SU-DHL-6 (cell line): ENCODE measurements around the gene ACER3.
"Not testable (repeated sequence)": the region's sequence is repeated elsewhere in the genome, so short reads cannot be mapped to it uniquely, and the experiment has no call there.

Experiments
- H2AFZ ChIP-seq: fragments of 200-600 bp; sonication (generic); 2 replicates; pipeline ENCODE4 v1.6.1; 2014; ENCODE audit warnings: low read depth, mild to moderate bottlenecking, moderate library complexity, mixed read lengths, antibody characterized with exemption, low read length; ENCODE audit not compliant: severe bottlenecking
- H3F3A ChIP-seq: fragments of 200-600 bp; shearing (Covaris generic); 2 replicates; pipeline ENCODE4 v1.6.0; 2016; ENCODE audit warnings: antibody characterized with exemption, mild to moderate bottlenecking; ENCODE audit not compliant: insufficient read depth
- H3K27ac ChIP-seq: fragments of 200-600 bp; sonication (generic); 2 replicates; pipeline ENCODE4 v1.5.1; 2016; ENCODE audit warnings: low read depth, mild to moderate bottlenecking, low read length, moderate library complexity, mixed read lengths
- H3K27me3 ChIP-seq: fragments of 200-600 bp; sonication (generic), shearing (Covaris generic); 2 replicates; pipeline ENCODE4 v1.6.0; 2014; ENCODE audit warnings: mild to moderate bottlenecking, low read length
- H3K36me3 ChIP-seq: fragments of 200-600 bp; sonication (generic); 2 replicates; pipeline ENCODE4 v1.6.1; 2014; ENCODE audit warnings: mild to moderate bottlenecking, low read length, mixed read lengths
- H3K4me2 ChIP-seq: fragments of 300-600, 200-600 bp; shearing (Covaris generic), sonication (generic); 2 replicates; pipeline ENCODE4 v1.6.0; 2014; ENCODE audit warnings: low read length, low read depth, mild to moderate bottlenecking; ENCODE audit not compliant: poor library complexity, severe bottlenecking
- H3K4me3 ChIP-seq: fragments of 200-600 bp; sonication (generic); 2 replicates; pipeline ENCODE4 v1.5.1; 2014; ENCODE audit warnings: antibody characterized with exemption, low read length, mild to moderate bottlenecking, mixed read lengths; ENCODE audit not compliant: insufficient read depth, poor library complexity, severe bottlenecking
- H3K79me2 ChIP-seq: fragments of 200-600 bp; sonication (generic); 2 replicates; pipeline ENCODE4 v1.6.1; 2014; ENCODE audit warnings: mild to moderate bottlenecking, low read length, moderate library complexity; ENCODE audit not compliant: insufficient read depth
- H3K9ac ChIP-seq: fragments of 200-600 bp; sonication (generic); 2 replicates; pipeline ENCODE4 v1.7.0; 2014; ENCODE audit warnings: mild to moderate bottlenecking, low read length
- H3K9me2 ChIP-seq: fragments of 200-600 bp; sonication (generic); replicated peaks from 2 replicates; pipeline ENCODE4 v1.6.1; 2014; ENCODE audit warnings: low read length; ENCODE audit not compliant: insufficient read depth
- H3K9me3 ChIP-seq: fragments of 200-600 bp; sonication (generic); 2 replicates; pipeline ENCODE4 v1.6.1; 2014; ENCODE audit warnings: low read length, mixed read lengths; ENCODE audit not compliant: insufficient read depth
- H4K20me1 ChIP-seq: fragments of 200-600 bp; sonication (generic); 2 replicates; pipeline ENCODE4 v1.6.1; 2014; ENCODE audit warnings: low read depth, mild to moderate bottlenecking, antibody characterized with exemption, low read length, moderate library complexity, mixed read lengths
- EZH2phosphoT487 ChIP-seq: fragments of 200-600 bp; sonication (generic), shearing (Covaris generic); conservative IDR thresholded peaks from 2 replicates; pipeline ENCODE4 v1.6.1; 2018; ENCODE audit warnings: mild to moderate bottlenecking, antibody characterized with exemption, low read length, moderate library complexity, mixed read lengths
- TF ChIP-seq, protein P1 (sequence below): fragments of 200-600 bp; sonication (generic); IDR thresholded peaks from one replicate; pipeline ENCODE4 v1.5.1; 2017; ENCODE audit warnings: antibody characterized with exemption, mild to moderate bottlenecking, low read length, moderate library complexity; ENCODE audit not compliant: insufficient read depth, poor library complexity, severe bottlenecking

ACER3 gene

DNA sequence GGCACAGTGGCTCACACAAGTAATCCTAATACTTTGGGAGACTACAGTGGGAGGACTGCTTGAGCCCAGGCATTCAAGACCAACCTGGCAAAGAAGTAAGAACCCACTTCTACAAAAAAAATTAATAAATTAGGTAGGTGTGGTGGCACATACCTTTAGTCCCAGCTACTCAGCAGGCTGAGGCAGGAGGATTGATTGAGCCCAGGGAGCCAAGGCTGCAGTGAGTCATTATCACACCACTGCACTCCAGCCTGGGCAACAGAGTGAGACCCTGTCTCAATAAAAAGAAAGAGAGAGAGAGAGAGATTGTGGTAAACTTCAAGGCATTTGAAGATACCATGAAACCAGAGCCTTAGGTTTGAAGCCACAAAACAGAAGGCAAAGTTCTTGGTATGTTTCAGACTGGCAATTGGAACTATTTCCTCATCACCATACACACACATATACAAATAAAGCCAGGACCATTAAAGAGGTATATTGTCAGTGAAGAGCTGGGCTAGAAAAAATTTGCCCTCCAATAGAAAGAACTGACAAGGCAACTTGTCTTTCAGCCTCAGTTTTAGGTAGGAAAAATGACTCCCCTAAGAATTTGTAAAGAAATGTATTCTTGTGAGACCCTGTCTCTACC, 148.9 kb downstream of the ACER3 start:
- no peak overlapping the region for H3K4me2 ChIP-seq
- no peak overlapping the region for H3K27ac ChIP-seq
- TF ChIP-seq, protein P1, sequence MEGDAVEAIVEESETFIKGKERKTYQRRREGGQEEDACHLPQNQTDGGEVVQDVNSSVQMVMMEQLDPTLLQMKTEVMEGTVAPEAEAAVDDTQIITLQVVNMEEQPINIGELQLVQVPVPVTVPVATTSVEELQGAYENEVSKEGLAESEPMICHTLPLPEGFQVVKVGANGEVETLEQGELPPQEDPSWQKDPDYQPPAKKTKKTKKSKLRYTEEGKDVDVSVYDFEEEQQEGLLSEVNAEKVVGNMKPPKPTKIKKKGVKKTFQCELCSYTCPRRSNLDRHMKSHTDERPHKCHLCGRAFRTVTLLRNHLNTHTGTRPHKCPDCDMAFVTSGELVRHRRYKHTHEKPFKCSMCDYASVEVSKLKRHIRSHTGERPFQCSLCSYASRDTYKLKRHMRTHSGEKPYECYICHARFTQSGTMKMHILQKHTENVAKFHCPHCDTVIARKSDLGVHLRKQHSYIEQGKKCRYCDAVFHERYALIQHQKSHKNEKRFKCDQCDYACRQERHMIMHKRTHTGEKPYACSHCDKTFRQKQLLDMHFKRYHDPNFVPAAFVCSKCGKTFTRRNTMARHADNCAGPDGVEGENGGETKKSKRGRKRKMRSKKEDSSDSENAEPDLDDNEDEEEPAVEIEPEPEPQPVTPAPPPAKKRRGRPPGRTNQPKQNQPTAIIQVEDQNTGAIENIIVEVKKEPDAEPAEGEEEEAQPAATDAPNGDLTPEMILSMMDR: no peak
- no peak overlapping the region for H3K4me3 ChIP-seq
- no peaks in the 10 kb centered on the region for H3F3A ChIP-seq
- H3K9me2 ChIP-seq: no peaks in the 10 kb centered on the region
- no peak overlapping the region for H2AFZ ChIP-seq
- H3K79me2 ChIP-seq: no peaks in the 10 kb centered on the region
- H4K20me1 ChIP-seq: no peaks in the 10 kb centered on the region
- H3K9ac ChIP-seq: no peak overlapping the region
- H3K36me3 ChIP-seq: no peaks in the 10 kb centered on the region
- H3K9me3 ChIP-seq: no peaks in the 10 kb centered on the region
- H3K27me3 ChIP-seq: no peaks in the 10 kb centered on the region

DNA sequence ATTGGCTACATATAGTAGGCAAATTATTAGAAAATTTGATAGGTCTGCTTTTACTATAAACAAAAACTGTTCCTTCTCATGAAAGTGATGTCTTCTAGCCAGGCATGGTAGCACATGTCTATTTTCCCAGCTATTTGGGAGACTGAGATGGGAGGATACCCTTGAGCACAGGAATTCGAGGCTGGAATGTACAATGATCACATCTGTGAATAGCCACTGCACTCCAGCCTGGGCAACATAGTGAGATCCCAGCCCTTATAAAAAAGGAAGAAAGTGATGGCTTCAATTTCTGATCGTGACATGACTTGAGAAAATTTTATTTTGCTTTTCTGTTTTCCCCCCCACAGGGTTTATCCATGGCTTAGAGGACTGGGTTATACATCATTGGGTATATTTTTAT, 154.0 kb downstream of the ACER3 start:
- Histone ChIP-seq H3K79me2 (no peaks in the 10 kb centered on the region), H3K9me3 (no peaks in the 10 kb centered on the region), H3K27ac (no peak overlapping the region), H3K4me3 (no peak overlapping the region), H4K20me1 (no peaks in the 10 kb centered on the region), H3K9me2 (no peaks in the 10 kb centered on the region), H3K27me3 (no peaks in the 10 kb centered on the region), H3F3A (no peaks in the 10 kb centered on the region), H2AFZ (no peak overlapping the region), H3K4me2 (no peak overlapping the region), H3K36me3 (no peaks in the 10 kb centered on the region), H3K9ac (no peak overlapping the region)
- no peak for TF ChIP-seq EZH2phosphoT487
- TF ChIP-seq, protein P1: no peak

DNA sequence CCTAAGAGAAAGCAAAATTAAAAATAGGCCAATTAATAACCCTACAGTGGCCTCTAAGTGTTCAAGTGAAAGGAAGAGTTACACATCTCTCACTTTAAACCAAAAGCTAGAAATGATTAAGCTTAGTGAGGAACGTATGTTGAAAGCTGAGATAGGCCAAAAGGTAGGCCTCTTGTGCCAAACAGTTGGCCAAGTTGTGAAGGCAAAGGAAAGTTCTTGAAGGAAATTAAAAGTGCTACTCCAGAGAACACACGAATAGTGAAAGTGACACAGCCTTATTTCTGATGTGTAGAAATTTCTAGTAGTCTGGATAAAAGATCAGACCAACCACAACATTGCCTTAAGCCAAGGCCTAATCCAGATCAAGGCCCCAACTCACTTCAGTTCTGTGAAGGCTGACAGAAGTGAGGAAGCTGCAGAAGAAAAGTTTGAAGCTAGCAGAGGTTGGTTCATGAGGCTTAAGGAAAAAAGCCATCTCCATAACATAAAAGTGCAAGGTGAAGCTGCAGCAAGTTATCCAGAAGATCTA, 157.7 kb downstream of the ACER3 start:
- not testable (repeated sequence) for H3K27ac ChIP-seq, H3K79me2 ChIP-seq, H3K9me3 ChIP-seq

DNA sequence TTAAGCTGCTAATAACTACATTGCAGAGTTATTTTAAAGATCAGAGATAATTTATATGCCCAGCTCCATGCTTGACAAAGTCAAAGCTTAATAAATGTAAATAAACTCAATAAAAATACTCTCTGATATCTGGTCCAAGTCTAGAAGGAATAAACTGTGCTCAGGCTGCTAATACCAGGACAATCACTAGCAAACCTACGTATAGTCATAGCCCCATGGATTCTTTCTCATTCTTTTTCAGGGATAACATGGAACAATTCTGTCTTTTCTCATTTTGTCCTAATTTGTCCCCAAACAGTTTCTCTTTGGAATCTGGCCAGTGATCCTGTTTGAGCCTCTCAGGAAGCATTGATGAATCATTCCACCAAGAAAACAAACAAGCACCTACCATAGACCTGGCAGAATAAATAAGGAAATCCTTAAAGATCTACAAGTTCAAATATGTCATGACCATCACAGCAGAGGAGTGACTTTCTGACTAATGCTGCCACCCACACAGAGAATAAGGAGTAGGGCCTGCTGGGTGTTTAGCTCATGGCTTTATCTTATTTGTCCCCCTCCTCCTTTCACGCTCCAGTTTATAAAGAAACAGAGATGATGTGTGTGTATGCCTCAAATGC, 159.4 kb downstream of the ACER3 start:
- H3K4me3 ChIP-seq: no peak overlapping the region
- no peaks in the 10 kb centered on the region for H3K79me2 ChIP-seq
- H3K27me3 ChIP-seq: no peaks in the 10 kb centered on the region
- no peaks in the 10 kb centered on the region for H3K9me2 ChIP-seq
- no peak overlapping the region for H3K27ac ChIP-seq
- H3F3A ChIP-seq: no peaks in the 10 kb centered on the region
- TF ChIP-seq EZH2phosphoT487: no peak
- TF ChIP-seq, protein P1: no peak
- no peak overlapping the region for H3K4me2 ChIP-seq
- H3K9me3 ChIP-seq: no peaks in the 10 kb centered on the region
- no peak overlapping the region for H3K9ac ChIP-seq
- no peak overlapping the region for H2AFZ ChIP-seq
- no peaks in the 10 kb centered on the region for H4K20me1 ChIP-seq
- no peaks in the 10 kb centered on the region for H3K36me3 ChIP-seq

More for the DNA sequence above, 157.7 kb downstream of the ACER3 start:
- not testable (repeated sequence) for H2AFZ ChIP-seq, H3K9me2 ChIP-seq, H4K20me1 ChIP-seq, H3F3A ChIP-seq, H3K4me3 ChIP-seq, H3K9ac ChIP-seq, H3K36me3 ChIP-seq, H3K4me2 ChIP-seq, H3K27me3 ChIP-seq
